K562 (cell line): Measurements from ENCODE around the gene TRAPPC2B. TPM values are rescaled to one million over a fixed set of nuclear protein-coding genes. Genes with fewer than 3 reads are reported as not detected.
A peak's percentile ranks its signal among the peaks of the same experiment; 100 is the strongest.

Source experiments
- ATAC-seq: fragments of 200-7000 bp; cut with Tn5 transposase; 3 replicates; pipeline ENCODE4 v1.9.1; 2020; ENCODE audit warnings: moderate library complexity
- BruUV-seq: library from RNA; stranded (reverse); fragments of 400-500 nt; replicated peaks from 2 replicates; lab custom pipeline; 2021; lab: Mats Ljungman, UMichigan
- CTCF ChIA-PET: fragments of 300-600 bp; formaldehyde crosslinking; extraction: SDS; loops from one replicate; lab custom pipeline; 2021; ENCODE audit warnings: low intra/inter-chr PET ratio; lab: Yijun Ruan, JAX
- POLR2A ChIA-PET: fragments of 300-600, 350-650 bp; sonication (Branson Sonifier 250); formaldehyde crosslinking; extraction: SDS; loops from one replicate; lab custom pipeline; 2021; ENCODE audit warnings: antibody characterized with exemption, inconsistent platforms; lab: Yijun Ruan, JAX
- DNase-seq, 4 experiments: peaks; one replicate each; pipeline versions ENCODE4 v3.0.0 to v3.0.0-alpha.2; 2011 to 2018; ENCODE audit warnings: low spot score in 3 of 4, mixed read lengths in 3 of 4; ENCODE audit errors: extremely low read depth in 1 of 4
- FAIRE-seq: peaks from 2 replicates; lab custom pipeline; 2011; peaks lifted over from hg19 to GRCh38; lab: Jason Lieb, UNC
- H2AFZ ChIP-seq: 2 replicates; pipeline ENCODE4 v1.6.0; 2011; ENCODE audit warnings: low read depth, low read length, control low read depth, inconsistent platforms
- H3K27ac ChIP-seq: fragments of 200-600 bp; 3 replicates; pipeline ENCODE4 v1.8.0; 2011; ENCODE audit warnings: low read depth, mild to moderate bottlenecking, control low read depth, inconsistent platforms, low read length, moderate library complexity, mixed read lengths; ENCODE audit errors: extremely low read depth
- H3K27me3 ChIP-seq, 2 experiments: fragments of 300-600 bp in 1 of 2; 2 replicates in 1 of 2; 3 replicates in 1 of 2; pipeline versions ENCODE4 v1.6.0 to v1.8.0; 2011; ENCODE audit warnings: inconsistent platforms in 2 of 2, low read length in 2 of 2, mild to moderate bottlenecking in 1 of 2, mixed read lengths in 1 of 2, moderate library complexity in 1 of 2; ENCODE audit not compliant: control insufficient read depth in 2 of 2, insufficient read depth in 2 of 2
- H3K36me3 ChIP-seq: fragments of 300-600 bp; 3 replicates; pipeline ENCODE4 v1.8.0; 2011; ENCODE audit warnings: mild to moderate bottlenecking, low read length, inconsistent platforms; ENCODE audit not compliant: control insufficient read depth, insufficient read depth
- H3K4me1 ChIP-seq, 2 experiments: fragments of 200-600 bp in 1 of 2; replicated peaks in 1 of 2; 2 replicates in 1 of 2; 3 replicates in 1 of 2; pipeline versions ENCODE4 v1.5.1 to v1.8.0; 2011; ENCODE audit warnings: inconsistent platforms in 2 of 2, low read length in 2 of 2, mild to moderate bottlenecking in 1 of 2, mixed read lengths in 1 of 2, moderate library complexity in 1 of 2; ENCODE audit not compliant: control insufficient read depth in 2 of 2, insufficient read depth in 2 of 2
- H3K4me2 ChIP-seq: 2 replicates; pipeline ENCODE4 v1.6.1; 2011; ENCODE audit warnings: low read length, control low read depth, inconsistent platforms, mixed read lengths; ENCODE audit not compliant: insufficient read depth
- H3K4me3 ChIP-seq: fragments of 200-600 bp; sonication (generic), shearing (Covaris generic); 2 replicates; pipeline ENCODE4 v1.5.1; 2016; ENCODE audit warnings: control low read depth, inconsistent platforms
- H3K79me2 ChIP-seq: fragments of 200-600 bp; 3 replicates; pipeline ENCODE4 v1.8.0; 2011; ENCODE audit warnings: low read length, inconsistent platforms; ENCODE audit not compliant: control insufficient read depth, insufficient read depth
- H3K9ac ChIP-seq, 2 experiments: 2 replicates each; pipeline versions ENCODE4 v1.6.0 to v1.6.1; 2011; ENCODE audit warnings: low read depth in 2 of 2, low read length in 2 of 2, control low read depth in 1 of 2, inconsistent platforms in 1 of 2, mild to moderate bottlenecking in 1 of 2, mixed read lengths in 1 of 2; ENCODE audit not compliant: insufficient read depth in 1 of 2
- H3K9me1 ChIP-seq: one replicate; pipeline ENCODE4 v1.6.0; 2011; ENCODE audit warnings: inconsistent platforms, mild to moderate bottlenecking, low read length, moderate library complexity; ENCODE audit not compliant: control insufficient read depth, insufficient read depth
- H3K9me3 ChIP-seq: replicated peaks from 2 replicates; pipeline ENCODE4 v1.5.1; 2011; ENCODE audit warnings: low read depth, low read length, inconsistent platforms; ENCODE audit not compliant: control insufficient read depth, insufficient read depth
- H4K20me1 ChIP-seq: replicated peaks from 2 replicates; pipeline ENCODE4 v1.6.1; 2011; ENCODE audit warnings: low read length, inconsistent platforms, mixed read lengths; ENCODE audit not compliant: control insufficient read depth, insufficient read depth
- ARNT ChIP-seq, 2 experiments: fragments of 450-650 bp; IDR thresholded peaks; 2 replicates each; pipeline ENCODE4 v1.6.1; 2016; ENCODE audit warnings: mild to moderate bottlenecking in 1 of 2
- HDAC2 ChIP-seq: fragments of 450-650 bp; IDR thresholded peaks from 2 replicates; pipeline ENCODE4 v1.6.1; 2016; ENCODE audit warnings: mild to moderate bottlenecking
- MAFF ChIP-seq: IDR thresholded peaks from 2 replicates; pipeline ENCODE4 v1.6.1; 2012; ENCODE audit warnings: low read length, improper control_type of control experiment
- NCOA2 ChIP-seq, 2 experiments: fragments of 450-650 bp; IDR thresholded peaks; 2 replicates each; pipeline ENCODE4 v1.6.1; 2018; ENCODE audit warnings: mild to moderate bottlenecking in 2 of 2, moderate library complexity in 1 of 2; ENCODE audit not compliant: partially characterized antibody in 2 of 2
- NONO ChIP-seq, 2 experiments: fragments of 200-400 bp in 1 of 2; fragments of 450-650 bp in 1 of 2; formaldehyde crosslinking in 1 of 2; IDR thresholded peaks; 2 replicates each; pipeline ENCODE4 v1.6.1; 2017; ENCODE audit warnings: low read depth in 2 of 2, mild to moderate bottlenecking in 2 of 2, moderate library complexity in 2 of 2, low read length in 1 of 2
- TCF3 ChIP-seq: sonication (generic); formaldehyde crosslinking; IDR thresholded peaks from 2 replicates; pipeline ENCODE4 v1.4.0; 2020; ENCODE audit warnings: mild to moderate bottlenecking, missing genetic modification reagents
- ZNF311 ChIP-seq: fragments of 250-450 bp; sonication (Bioruptor Pico); IDR thresholded peaks from 2 replicates; pipeline ENCODE4 v1.4.0; 2020; ENCODE audit warnings: mild to moderate bottlenecking, moderate library complexity
- ZNF639 ChIP-seq, 2 experiments: fragments of 200-800 bp in 1 of 2; sonication (Bioruptor generic) in 1 of 2; sonication (generic) in 1 of 2; formaldehyde crosslinking in 1 of 2; IDR thresholded peaks in 1 of 2; conservative IDR thresholded peaks in 1 of 2; 2 replicates each; pipeline versions ENCODE4 v1.5.0 to v1.6.1; 2016 to 2020; ENCODE audit warnings: missing compliant biosample characterization in 1 of 2, missing genetic modification characterization in 1 of 2, missing genetic modification reagents in 1 of 2
- WGBS: fragments of 100-300 bp; shearing (Covaris generic); methylation state at CpG from one replicate; pipeline ENCODE4 v1.1.6; 2016; ENCODE audit warnings: low coverage, mixed read lengths; ENCODE audit not compliant: insufficient coverage; ENCODE audit errors: missing lambda C conversion rate; 5-methylcytosine and 5-hydroxymethylcytosine counted together
- in situ Hi-C: fragments of 300-500 bp; cut with MboI; formaldehyde crosslinking; loops from 4 replicates; pipeline ENCODE4 v1.15.0; 2018; ENCODE audit warnings: inconsistent platforms, mixed read lengths
- intact Hi-C: fragments of 100-400 bp; cut with micrococcal nuclease; formaldehyde crosslinking; loops from 2 replicates; pipeline ENCODE4 v1.14.2; 2022
- polyA plus RNA-seq, 8 experiments: library from polyadenylated mRNA; depleted of rRNA in 4 of 8; stranded (reverse) in 5 of 8; unstranded in 3 of 8; fragments of >200 nt; fragmentation: Nextera tagmentation in 2 of 8; fragmentation: Illumina TruSeq in 1 of 8; extraction: Ambion mirVana in 2 of 8; extraction: Trizol in 1 of 8; gene quantifications; 2 replicates each; pipeline versions ENCODE4 v1.2.1 to v1.2.3, GENCODE V29; 2011 to 2014; ENCODE audit warnings: inconsistent platforms in 1 of 8, missing spikeins in 1 of 8
- total RNA-seq, 7 experiments: library from RNA; depleted of rRNA in 6 of 7; stranded (reverse); fragments of >200 nt in 6 of 7; fragmentation: Illumina TruSeq in 2 of 7; extraction: Trizol in 2 of 7; gene quantifications; 2 replicates each; pipeline versions ENCODE4 v1.2.1 to v1.2.3, GENCODE V29; 2011 to 2021; ENCODE audit warnings: low replicate concordance in 1 of 7
- TF ChIP-seq, protein P1 (sequence below): fragments of 250-450 bp; sonication (Bioruptor Pico); IDR thresholded peaks from 2 replicates; pipeline ENCODE4 v1.9.0; 2021; ENCODE audit warnings: mild to moderate bottlenecking, inconsistent platforms

Gene TRAPPC2B
- total and polyA plus RNA-seq, 9 of the 15 experiments (the other 6 are each of a cell fraction or from before 2014, with no cell fraction given): 2.2 to 20.4 (median 4.6) TPM

GRCh38 chr19:57406516-57407123, 43.3 kb downstream of the TRAPPC2B start:
- Histone ChIP-seq H3K9ac (no peak overlapping the region), H3K27ac (no peak overlapping the region), H3K79me2 (peaks cover 6% of the 10 kb centered on the region), H3K4me3 (no peak overlapping the region), H3K4me1 (peaks cover 0 to 5% of the 10 kb centered on the region in 2 experiments; a peak in 1 of 5 replicates), H2AFZ (no peak overlapping the region), H4K20me1 (no peaks in the 10 kb centered on the region), H3K4me2 (no peak overlapping the region), H3K27me3 (no peaks in the 10 kb centered on the region), H3K9me3 (no peaks in the 10 kb centered on the region), H3K9me1 (no peaks in the 10 kb centered on the region), H3K36me3 (no peaks in the 10 kb centered on the region)
- 3% methylated on average over 8 of the region's 8 CpGs for WGBS
- in situ Hi-C loops (no loop called here), intact Hi-C loops (no loop called here)
- DNase-seq (peak; percentile 64 to 72 (median 66)), FAIRE-seq (peak; percentile 46), ATAC-seq (peak; percentile 71)
- CTCF ChIA-PET: interaction anchor here (0.7 kb wide), 1 partner anchor 600 kb away, joined by 3 read pairs; no protein-coding TSS in a partner anchor
- POLR2A ChIA-PET: interaction anchor here (0.6 kb wide), 1 partner anchor 416 kb away, joined by 4 read pairs; no protein-coding TSS in a partner anchor
- BruUV-seq: no TSS peak
- TF ChIP-seq MAFF: no peak
- TF ChIP-seq ZNF639 (CRISPR knock-in tag; conservative IDR thresholded peaks at IDR 0.05 in 1 of 2, IDR thresholded peaks at IDR 0.05 in 1 of 2): no peak
- no peak for TF ChIP-seq HDAC2
- TF ChIP-seq ZNF311: no peak
- TF ChIP-seq NCOA2 (IDR thresholded peaks at IDR 0.05; ENCODE audit: partially characterized antibody in 2 of 2): no peak
- TF ChIP-seq TCF3 (CRISPR knock-in tag): no peak
- no peak for TF ChIP-seq ARNT (IDR thresholded peaks at IDR 0.05)
- no peak for TF ChIP-seq NONO (IDR thresholded peaks at IDR 0.05; ENCODE audit: low read depth in 2 of 2, low read length in 1 of 2)
- TF ChIP-seq, protein P1, sequence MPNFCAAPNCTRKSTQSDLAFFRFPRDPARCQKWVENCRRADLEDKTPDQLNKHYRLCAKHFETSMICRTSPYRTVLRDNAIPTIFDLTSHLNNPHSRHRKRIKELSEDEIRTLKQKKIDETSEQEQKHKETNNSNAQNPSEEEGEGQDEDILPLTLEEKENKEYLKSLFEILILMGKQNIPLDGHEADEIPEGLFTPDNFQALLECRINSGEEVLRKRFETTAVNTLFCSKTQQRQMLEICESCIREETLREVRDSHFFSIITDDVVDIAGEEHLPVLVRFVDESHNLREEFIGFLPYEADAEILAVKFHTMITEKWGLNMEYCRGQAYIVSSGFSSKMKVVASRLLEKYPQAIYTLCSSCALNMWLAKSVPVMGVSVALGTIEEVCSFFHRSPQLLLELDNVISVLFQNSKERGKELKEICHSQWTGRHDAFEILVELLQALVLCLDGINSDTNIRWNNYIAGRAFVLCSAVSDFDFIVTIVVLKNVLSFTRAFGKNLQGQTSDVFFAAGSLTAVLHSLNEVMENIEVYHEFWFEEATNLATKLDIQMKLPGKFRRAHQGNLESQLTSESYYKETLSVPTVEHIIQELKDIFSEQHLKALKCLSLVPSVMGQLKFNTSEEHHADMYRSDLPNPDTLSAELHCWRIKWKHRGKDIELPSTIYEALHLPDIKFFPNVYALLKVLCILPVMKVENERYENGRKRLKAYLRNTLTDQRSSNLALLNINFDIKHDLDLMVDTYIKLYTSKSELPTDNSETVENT: no peak
